Prostate gland (tissue), 2 donors: Measurements from ENCODE around the gene HERPUD1.

Source experiments
- POLR2A ChIP-seq: fragments of 450-650 bp; IDR thresholded peaks from one replicate; pipeline ENCODE4 v1.6.1; 2016; ENCODE audit warnings: antibody characterized with exemption, mild to moderate bottlenecking
- TF ChIP-seq, protein P1 (sequence below), 4 experiments: fragments of 200-600 bp in 2 of 4; fragments of 450-650 bp in 2 of 4; sonication (generic) in 2 of 4; IDR thresholded peaks; 1 replicate in 3 of 4; 2 replicates in 1 of 4; pipeline ENCODE4 v1.5.1; 2016 to 2019; ENCODE audit warnings: antibody characterized with exemption in 4 of 4, mild to moderate bottlenecking in 2 of 4, moderate library complexity in 2 of 4

DNA sequence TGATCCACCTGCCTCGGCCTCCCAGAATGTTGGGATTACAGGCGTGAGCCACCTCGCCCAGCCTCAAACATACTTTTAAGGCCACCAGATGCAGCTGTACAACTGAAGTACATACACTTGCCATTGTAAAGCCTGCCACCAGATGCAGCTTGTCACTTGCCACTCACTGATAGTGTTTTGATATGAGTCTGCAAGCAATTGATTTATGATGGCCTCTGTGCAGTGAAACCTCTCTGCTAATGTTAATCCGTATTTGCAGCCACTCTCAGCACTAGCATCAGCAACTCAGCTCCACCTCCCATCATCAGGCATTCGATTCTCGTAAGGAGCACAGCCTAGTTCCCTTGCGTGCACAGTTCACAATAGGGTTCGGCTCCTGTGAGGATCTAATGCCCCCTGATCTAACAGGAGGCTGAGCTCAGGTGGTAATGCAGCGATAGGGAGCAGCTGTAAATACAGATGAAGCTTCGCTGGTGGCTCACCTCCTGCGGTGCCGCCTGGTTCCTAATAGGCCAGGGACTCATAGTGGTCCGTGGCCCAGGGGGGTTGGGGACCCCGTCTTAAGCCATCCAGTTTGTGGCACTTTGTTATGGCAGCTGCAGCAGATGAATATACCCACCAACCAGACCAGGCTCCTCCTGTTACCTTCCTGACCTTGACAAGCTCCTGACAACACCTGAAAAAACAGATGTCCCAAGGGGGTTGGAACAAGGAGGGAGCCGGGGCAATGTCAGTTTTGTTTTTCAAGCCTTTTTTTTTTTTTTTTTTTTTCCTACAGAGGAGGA lies 1.3 kb upstream of the HERPUD1 start:
- TF ChIP-seq, protein P1, sequence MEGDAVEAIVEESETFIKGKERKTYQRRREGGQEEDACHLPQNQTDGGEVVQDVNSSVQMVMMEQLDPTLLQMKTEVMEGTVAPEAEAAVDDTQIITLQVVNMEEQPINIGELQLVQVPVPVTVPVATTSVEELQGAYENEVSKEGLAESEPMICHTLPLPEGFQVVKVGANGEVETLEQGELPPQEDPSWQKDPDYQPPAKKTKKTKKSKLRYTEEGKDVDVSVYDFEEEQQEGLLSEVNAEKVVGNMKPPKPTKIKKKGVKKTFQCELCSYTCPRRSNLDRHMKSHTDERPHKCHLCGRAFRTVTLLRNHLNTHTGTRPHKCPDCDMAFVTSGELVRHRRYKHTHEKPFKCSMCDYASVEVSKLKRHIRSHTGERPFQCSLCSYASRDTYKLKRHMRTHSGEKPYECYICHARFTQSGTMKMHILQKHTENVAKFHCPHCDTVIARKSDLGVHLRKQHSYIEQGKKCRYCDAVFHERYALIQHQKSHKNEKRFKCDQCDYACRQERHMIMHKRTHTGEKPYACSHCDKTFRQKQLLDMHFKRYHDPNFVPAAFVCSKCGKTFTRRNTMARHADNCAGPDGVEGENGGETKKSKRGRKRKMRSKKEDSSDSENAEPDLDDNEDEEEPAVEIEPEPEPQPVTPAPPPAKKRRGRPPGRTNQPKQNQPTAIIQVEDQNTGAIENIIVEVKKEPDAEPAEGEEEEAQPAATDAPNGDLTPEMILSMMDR (IDR thresholded peaks at IDR 0.05): no peak
- no peak for TF ChIP-seq POLR2A
